Uterus (tissue), 4 donors: Measurements from ENCODE around the gene RTP3. TPM values are rescaled to one million over a fixed set of nuclear protein-coding genes. Genes with fewer than 3 reads are reported as not detected.

Experiments
- DNase-seq, 2 donors: peaks; one replicate each; pipeline ENCODE4 v3.0.0-alpha.2; 2019 to 2020
- H3K27ac ChIP-seq, 2 donors: fragments of 200-600 bp; sonication (generic); 1 replicate in 1 of 2; 2 replicates in 1 of 2; pipeline ENCODE4 v1.5.1; 2016 to 2018
- H3K27me3 ChIP-seq, 2 donors: fragments of 200-600 bp; sonication (generic); one replicate each; pipeline ENCODE4 v1.5.1; 2018 to 2019; ENCODE audit warnings: control low read depth in 1 of 2
- H3K36me3 ChIP-seq, 2 donors: fragments of 200-600 bp; sonication (generic); one replicate each; pipeline ENCODE4 v1.5.1; 2019; ENCODE audit warnings: control low read depth in 1 of 2
- H3K4me1 ChIP-seq, 2 donors: fragments of 200-600 bp; sonication (generic); one replicate each; pipeline ENCODE4 v1.5.1; 2018 to 2019; ENCODE audit warnings: control low read depth in 1 of 2
- H3K4me3 ChIP-seq, 2 donors: fragments of 200-600 bp; sonication (generic); 1 replicate in 1 of 2; 2 replicates in 1 of 2; pipeline ENCODE4 v1.5.1; 2018 to 2019; ENCODE audit warnings: mild to moderate bottlenecking in 1 of 2
- H3K9me3 ChIP-seq, 2 donors: fragments of 200-600 bp; sonication (generic); one replicate each; pipeline ENCODE4 v1.5.1; 2019; ENCODE audit warnings: control low read depth in 1 of 2
- POLR2A ChIP-seq, 2 donors: fragments of 450-650 bp; IDR thresholded peaks; one replicate each; pipeline ENCODE4 v1.6.1; 2016; ENCODE audit warnings: antibody characterized with exemption in 2 of 2, mild to moderate bottlenecking in 1 of 2, moderate library complexity in 1 of 2
- intact Hi-C: fragments of 100-400 bp; cut with DNase I; formaldehyde crosslinking; loops from one replicate; pipeline ENCODE4 v1.15.1; 2023; ENCODE audit warnings: low total_unique reads
- total RNA-seq, 4 donors: library from RNA; depleted of rRNA in 3 of 4; stranded (reverse); fragments of >200 nt in 3 of 4; gene quantifications; one replicate each; pipeline versions ENCODE4 v1.1.0 to v1.2.4, GENCODE V29; 2014 to 2023
- TF ChIP-seq, protein P1 (sequence below), 4 experiments: fragments of 200-600 bp in 2 of 4; fragments of 450-650 bp in 2 of 4; sonication (generic) in 2 of 4; IDR thresholded peaks; one replicate each; pipeline ENCODE4 v1.5.1; 2016 to 2019; ENCODE audit warnings: antibody characterized with exemption in 4 of 4, mild to moderate bottlenecking in 2 of 4, moderate library complexity in 1 of 4
- donor health status: DM: yes; HTN: yes; CAD: no.

RTP3 gene
- total RNA-seq, 4 donors from 2014 or later = not detected

DNA sequence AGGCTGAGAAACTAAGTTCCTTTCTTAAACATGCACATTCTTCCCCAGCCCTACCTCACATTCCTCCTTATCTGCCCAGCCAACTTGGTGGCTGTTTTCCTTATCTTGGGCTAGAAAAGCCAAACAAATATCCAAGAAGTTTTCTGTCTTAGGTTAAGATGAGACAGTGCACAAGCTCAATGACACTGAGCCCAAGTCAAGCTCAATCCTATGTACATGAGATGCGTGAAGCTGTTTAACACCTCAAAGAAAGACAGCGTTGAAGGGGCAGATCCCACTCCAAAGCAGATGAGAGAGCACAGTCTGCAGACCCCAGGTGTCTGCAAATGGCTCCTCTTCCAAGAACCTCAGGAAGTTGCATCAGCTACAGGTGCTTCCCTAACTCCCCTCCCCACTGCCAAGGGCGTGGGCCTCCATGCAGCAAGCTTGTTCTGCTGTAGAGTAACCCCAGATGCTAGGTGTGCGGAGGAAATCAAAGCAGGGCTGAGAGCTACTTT lies 51.7 kb downstream of the RTP3 start:
- Histone ChIP-seq H3K27ac (no peak overlapping the region), H3K4me1 (no peaks in the 10 kb centered on the region), H3K4me3 (no peak overlapping the region), H3K36me3 (no peaks in the 10 kb centered on the region), H3K9me3 (no peaks in the 10 kb centered on the region), H3K27me3 (no peaks in the 10 kb centered on the region)
- intact Hi-C loops = no loop called here
- no peak for TF ChIP-seq POLR2A (IDR thresholded peaks at IDR 0.05)
- TF ChIP-seq, protein P1, sequence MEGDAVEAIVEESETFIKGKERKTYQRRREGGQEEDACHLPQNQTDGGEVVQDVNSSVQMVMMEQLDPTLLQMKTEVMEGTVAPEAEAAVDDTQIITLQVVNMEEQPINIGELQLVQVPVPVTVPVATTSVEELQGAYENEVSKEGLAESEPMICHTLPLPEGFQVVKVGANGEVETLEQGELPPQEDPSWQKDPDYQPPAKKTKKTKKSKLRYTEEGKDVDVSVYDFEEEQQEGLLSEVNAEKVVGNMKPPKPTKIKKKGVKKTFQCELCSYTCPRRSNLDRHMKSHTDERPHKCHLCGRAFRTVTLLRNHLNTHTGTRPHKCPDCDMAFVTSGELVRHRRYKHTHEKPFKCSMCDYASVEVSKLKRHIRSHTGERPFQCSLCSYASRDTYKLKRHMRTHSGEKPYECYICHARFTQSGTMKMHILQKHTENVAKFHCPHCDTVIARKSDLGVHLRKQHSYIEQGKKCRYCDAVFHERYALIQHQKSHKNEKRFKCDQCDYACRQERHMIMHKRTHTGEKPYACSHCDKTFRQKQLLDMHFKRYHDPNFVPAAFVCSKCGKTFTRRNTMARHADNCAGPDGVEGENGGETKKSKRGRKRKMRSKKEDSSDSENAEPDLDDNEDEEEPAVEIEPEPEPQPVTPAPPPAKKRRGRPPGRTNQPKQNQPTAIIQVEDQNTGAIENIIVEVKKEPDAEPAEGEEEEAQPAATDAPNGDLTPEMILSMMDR (IDR thresholded peaks at IDR 0.05) = no peak
- DNase-seq = no peak

DNA sequence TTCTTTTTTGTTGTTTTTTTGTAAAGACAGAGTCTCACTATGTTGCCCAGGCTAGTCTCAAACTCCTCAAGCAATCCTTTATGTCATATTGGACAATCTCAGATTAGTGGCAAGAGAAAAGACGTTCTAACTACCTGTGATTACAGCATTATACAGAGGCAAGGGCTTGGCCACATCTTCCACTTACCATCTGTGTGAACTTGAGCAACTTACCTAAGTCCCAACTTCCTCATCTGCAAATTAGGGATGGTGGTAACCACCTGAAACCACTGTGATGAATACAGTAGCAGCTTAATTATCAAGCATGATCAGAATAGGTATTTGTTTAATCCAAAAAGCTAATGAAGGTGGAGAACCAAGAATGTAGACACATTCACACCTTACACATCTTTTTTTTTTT lies 52.2 kb downstream of the RTP3 start:
- no peak overlapping the region for H3K4me3 ChIP-seq
- no peaks in the 10 kb centered on the region for H3K4me1 ChIP-seq
- H3K36me3 ChIP-seq = no peaks in the 10 kb centered on the region
- DNase-seq = no peak
- no peaks in the 10 kb centered on the region for H3K9me3 ChIP-seq
- no peaks in the 10 kb centered on the region for H3K27me3 ChIP-seq
- no peak overlapping the region for H3K27ac ChIP-seq
- intact Hi-C loops = no loop called here
- TF ChIP-seq, protein P1 (IDR thresholded peaks at IDR 0.05) = no peak
- no peak for TF ChIP-seq POLR2A (IDR thresholded peaks at IDR 0.05)

Other genes starting within 250 kb of the RTP3 start
- 1 to 10 TPM in 3 of 4 donors, not detected in 1; 2.7 to 7.1 (median 3.7) TPM for gene CCR2, start 143.9 kb upstream of the RTP3 start, total RNA-seq
- 1 to 10 TPM in 1 of 4 donors, under 1 TPM in 1, not detected in 2; 0.41 to 1.2 TPM for gene CCR5, start 127.0 kb upstream of the RTP3 start, total RNA-seq
- gene CCRL2, start 90.7 kb upstream of the RTP3 start, total RNA-seq = 1 to 10 TPM in 3 of 4 donors, under 1 TPM in 1; 0.88 to 3.2 (median 1.7) TPM
- gene LTF, start 33.1 kb upstream of the RTP3 start, total RNA-seq = 1 to 10 TPM in 3 of 4 donors, under 1 TPM in 1; 0.59 to 9.0 (median 2.8) TPM
- 10 to 100 TPM in 1 of 4 donors, 1 to 10 TPM in 3; 1.0 to 10.7 (median 5.9) TPM for gene LRRC2, start 68.3 kb downstream of the RTP3 start, total RNA-seq
- gene FAM240A, start 114.5 kb downstream of the RTP3 start, total RNA-seq = not detected
- gene ALS2CL, start 195.7 kb downstream of the RTP3 start, total RNA-seq = 10 to 100 TPM; 15.7 to 75.3 (median 31.5) TPM
- 1 to 10 TPM in 2 of 4 donors, under 1 TPM in 1, not detected in 1; 0.41 to 2.1 (median 1.6) TPM for gene TMIE, start 203.4 kb downstream of the RTP3 start, total RNA-seq
- under 1 TPM in 2 of 4 donors, not detected in 2; 0.21 to 0.55 TPM for gene PRSS50, start 219.9 kb downstream of the RTP3 start, total RNA-seq